Stimulated activated CD8-positive, alpha-beta memory T cell treated with anti-CD3 and anti-CD28 coated beads, Interleukin-2, amount 100 ng/mL, for 1 hour (primary cell): ENCODE data around the gene STUB1.

ENCODE experiments used
- DNase-seq, 2 donors: peaks; one replicate each; pipeline ENCODE4 v3.0.0-alpha.2; 2020; ENCODE audit warnings: low read depth in 2 of 2

STUB1 gene

DNA sequence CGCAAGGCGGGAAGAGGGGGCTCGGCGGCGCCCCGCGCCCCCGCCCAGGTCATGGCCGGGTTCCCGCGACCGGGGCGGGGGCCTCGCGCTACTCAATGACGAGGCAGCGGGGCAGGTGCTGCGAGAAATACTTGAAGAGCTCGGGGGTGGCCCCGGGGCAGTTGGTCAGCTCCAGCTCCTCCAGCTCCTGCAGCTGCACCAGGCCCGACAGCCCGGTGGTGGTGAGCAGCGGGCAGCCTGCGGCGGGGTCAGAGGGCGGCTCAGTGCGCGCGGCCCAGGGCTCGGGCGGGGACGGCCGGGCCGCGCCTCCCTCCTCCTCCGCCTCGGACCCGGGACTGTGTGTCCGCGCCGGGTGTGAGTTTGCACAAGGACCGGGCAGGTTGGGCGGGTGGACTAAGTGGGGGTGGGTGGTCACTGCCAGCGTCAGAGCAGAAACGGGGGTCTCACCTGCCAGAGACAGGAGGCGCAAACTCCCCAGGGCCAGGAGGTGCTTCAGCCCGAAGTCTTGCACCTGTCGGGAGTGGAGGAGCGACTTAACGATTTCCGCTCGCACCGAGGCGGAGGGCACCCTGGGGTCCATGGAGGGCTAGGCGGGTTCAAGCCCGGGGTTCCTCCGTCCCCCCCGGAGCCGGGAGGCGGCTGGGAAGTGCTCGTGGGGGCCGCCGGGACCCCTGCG is 14.1 kb downstream of the STUB1 start:
- no peak for DNase-seq

DNA sequence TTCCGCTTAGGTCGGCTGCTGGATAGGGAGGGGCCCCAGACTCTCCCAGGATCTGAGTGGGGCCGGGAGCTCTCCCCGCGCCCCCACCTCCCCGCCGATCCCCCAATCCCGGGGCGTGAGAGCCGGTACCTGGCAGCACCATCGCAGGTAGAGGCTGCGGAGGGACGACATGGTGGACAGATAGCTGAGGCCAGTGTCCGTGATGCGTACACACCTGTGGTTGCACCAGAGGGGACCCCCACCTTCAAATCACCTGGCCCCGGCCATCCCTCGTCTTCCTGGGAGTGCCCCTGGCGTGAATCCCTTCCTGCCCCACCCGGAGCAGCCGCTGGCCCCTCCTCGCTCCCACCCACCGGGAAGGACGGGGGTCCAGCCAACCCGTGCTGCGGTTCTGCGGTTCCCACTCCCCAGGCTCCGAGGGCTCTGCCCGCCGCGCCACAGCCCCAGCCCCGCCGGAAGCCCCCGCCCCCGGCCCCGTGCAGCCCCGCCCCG is 14.7 kb downstream of the STUB1 start:
- no peak for DNase-seq

DNA sequence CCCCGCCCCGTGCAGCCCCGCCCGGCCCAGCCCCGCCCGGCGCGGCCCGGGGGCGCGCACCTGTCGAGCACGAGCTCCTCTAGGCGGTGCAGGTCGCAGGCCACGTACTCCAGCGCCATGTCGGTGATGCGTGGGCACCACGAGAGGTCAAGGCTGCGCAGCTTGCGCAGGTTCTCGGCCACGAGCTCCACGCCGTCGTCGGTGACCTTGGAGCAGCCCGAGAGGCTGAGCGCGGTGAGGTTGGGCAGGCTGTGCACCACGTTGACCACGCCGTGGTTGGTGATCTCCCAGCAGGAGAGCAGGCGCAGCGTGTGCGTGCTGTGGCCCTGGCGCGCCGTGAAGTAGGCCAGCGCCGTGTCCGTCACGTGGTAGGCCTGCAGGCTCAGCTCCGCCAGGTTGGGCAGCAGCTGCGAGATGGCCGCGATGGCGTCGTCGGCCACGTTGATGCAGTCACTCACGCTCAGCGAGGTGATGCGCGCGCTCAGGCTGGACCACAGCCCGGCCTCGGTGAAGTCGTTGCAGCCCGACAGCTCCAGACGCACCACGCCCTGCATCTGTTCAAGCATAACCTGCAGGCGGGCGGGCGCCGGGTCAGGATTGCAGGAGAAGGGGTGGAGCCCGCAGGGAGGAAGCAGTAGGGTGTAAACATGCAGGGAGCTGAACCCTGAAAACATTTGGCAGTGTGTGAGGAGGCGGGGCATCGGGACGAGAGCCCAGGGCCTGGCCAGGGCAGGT is 15.3 kb downstream of the STUB1 start:
- DNase-seq = peak; percentile 29 to 42

DNA sequence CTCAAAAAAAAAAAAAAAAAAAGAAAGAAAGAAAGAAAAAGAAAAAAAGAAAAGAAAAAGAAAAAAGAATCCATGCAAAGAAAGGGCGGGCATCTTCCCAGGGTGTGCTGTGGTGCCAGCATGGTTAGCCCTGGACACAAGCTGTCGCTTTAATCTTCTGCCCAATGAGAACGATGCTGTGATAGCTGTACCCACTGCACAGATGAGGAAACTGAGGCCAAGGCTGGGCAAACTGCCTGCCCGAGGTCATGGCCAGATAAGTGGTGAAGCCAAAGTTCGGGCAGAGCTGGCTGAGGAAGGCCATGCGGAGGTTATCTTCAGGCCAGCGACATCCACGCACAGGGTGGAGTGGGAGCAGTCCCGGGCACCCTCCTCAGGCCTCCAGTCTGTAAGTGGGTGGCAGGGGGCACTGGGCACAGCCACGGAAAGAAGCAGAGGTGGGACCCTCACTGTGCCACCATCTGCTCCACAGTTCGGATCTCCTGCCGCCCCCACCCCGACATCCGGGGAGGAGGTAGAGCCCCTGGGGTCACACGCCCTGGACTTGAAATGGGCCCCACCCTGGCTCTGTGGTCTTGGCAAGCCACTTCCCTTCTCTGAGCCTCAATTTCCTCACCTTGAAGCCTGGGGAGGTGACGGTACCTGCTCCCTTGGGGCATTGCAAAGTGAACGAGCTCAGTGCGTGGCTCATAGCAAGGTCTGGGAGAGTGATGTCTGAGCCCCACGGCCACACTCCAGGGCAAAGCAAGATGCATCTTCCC is 18.9 kb downstream of the STUB1 start:
- DNase-seq = no peak

DNA sequence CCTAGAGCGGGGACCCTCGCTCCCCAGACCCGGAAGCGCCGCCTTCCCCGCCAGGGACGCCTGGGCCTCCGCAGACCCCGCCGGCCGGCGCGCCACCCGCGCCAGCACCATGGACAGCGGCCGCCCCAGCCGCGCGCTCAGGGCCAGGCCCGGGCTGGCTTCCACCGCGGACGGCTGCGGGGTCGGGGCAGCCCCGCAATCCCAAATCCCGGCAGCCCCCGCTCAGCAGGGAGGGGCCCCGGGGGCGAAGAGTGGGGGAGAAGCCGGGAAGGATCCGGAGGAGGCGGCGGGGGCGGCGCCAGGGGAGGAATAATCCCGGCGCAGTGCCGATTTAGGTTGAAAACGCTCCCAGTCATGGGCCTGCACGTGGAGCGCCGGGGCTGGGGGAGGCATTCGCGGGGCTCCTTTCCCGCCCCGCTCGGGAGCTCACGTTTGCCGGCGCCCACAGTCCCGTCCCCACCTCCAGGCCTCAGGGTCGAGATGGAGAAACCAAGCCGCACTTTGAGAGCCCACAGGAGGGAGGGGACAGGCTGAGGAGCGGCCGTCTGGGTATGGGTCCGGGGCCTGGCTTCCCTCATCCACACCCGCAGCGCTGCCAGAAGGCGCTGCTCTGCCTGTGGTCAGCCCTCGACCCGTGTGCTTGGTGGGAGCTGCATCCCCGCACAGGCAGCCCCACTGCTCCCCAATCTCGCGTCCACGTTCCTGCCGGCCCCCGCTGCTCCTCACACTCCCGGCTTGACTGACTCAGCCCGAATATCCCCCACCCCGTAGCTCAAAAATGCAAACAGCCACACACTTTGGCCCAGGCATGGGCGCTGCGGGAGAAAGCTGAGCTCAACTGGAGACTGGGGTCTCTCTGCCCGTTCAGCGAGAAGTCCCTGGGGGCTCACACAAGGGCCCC is 20.7 kb downstream of the STUB1 start:
- DNase-seq = no peak

DNA sequence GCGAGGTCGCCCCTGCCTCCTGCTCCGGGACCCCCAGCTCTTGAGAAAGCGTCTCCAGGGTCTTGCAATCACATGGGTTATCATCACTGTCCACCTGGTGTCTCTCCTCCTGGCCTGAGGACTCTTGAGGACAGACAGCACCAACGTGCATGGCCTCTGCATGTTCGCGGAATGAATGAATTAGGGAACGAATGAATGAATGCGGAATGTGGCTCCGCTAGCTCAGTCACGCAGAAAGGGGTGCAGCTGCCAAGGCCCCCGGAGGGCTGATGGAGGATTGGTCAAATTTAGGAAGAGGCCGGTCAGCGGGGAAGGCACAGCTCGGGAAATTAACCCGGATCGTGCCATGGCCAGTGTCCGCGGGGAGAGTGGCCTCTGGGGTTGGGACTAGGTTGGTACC is 22.1 kb downstream of the STUB1 start:
- DNase-seq = no peak

DNA sequence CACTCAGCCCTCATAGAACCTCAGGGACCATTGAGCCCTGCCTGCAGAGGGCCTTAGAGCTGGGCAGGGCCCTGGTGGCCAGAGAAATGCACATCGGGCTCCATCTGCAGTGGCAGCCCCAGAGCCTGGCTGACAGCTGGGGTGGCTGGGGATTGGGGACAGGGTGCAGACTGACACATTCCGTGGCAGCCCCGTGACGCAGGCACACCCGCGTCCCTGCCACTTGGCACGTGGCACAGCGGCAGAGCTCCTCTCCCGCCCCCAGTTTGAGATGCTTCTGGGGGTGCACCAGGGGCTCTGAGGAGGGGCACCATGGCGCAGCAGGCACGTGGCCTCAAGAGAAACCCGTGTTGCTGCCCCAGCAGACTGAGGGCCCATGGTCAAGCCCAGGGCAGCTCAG is 23.2 kb downstream of the STUB1 start:
- no peak for DNase-seq

DNA sequence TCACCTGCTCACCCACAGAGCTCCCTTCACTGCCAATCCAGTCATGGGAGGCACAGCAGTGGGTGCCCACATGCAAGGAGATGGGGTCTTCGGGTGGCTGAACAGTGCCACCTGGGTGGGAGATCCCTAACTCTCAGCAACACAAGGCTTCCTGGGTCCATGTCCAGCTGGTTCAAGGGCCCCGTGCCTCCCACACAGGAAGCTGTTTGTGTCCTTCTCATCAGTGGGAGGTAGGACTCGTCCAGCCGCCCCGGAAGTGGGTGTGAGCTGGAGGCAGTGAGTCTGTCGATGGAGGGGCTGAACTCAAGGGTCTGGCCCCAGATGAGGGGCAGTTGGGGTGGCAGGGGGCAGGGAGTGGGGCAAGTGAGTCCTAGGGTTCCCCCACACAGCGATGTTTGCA is 23.8 kb downstream of the STUB1 start:
- no peak for DNase-seq

DNA sequence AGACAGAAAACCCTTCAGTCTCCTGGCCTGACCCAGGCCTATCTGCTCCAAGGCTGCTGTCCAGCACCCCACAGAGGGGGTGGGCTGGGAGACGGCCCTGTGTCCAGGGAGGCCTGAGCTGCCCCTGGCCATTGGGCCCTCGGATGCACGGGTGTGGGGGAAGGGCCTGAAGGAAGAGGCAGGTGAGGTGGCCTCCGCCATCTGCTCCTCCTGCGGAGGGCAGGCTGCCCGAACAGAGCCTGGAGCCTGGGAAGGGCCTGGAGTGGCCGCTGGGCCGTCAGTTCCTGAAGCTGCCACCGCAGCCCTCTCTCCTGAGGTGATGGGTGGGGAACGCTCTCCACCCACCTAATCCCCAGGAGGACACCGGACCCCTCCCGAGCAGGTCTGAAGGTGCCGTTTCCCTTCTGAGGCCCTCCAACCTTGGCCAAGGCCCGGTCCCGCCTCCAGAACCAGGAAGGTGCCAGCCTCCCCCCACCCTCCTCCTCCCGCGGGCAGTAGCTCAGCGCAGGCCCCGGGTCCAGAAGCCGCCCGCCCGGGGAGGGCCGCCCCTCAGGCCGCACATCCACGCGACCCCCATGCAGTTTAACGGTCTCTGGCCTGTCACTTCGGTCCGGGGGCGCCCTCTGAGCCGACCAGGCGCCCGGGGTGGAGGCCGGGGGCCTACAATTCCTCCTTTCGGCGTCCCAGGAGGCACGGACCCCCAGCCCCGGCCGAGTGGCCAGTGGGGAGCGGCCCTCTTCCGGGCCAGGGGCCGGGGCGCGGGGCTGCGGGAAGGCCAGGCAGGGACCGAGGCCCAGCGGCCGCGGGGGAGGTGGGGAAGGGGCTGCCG is 24.6 kb downstream of the STUB1 start:
- no peak for DNase-seq

DNA sequence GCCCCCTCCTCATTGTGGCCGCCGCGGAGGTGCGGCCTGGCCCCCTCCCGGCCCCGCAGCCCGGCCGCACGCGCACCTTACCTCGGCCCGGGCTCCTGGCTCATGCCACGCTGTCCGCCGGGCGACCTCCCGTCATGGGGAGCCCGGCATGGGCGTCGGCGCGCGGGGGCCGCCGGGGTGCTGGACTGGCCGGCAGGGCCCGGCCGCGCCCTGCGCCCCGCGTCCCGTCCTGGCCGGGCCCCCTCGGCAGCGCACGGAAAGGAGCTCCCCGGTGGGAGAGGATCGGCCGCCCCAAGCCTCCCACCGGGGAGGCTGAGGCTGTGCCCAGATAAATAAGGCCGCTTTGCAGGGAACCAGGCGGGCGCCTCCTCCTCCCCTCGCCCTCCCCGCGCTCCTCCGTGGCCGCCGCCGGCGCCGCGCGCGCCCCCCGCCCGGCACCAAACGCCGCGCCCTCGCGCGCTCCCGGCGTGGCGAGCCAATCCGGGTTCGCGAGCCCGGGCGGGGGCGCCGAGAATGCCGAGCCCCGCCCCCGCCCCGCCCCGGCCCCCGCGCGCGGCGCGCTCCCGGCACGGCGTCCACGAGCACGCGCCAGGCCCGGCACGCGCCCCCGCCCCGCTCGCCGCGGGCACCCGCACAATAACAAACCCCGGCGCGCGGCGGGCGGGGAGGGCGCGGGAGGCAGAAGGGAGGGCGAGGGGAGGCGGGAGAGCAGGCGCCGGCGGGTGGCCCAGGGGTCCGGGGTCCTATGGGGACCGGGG is 25.4 kb downstream of the STUB1 start, which contains the start of gene FBXL16:
FBXL16 (minus strand) TSS at position 371 of the 758 bp plus-strand sequence. CDS start 8,396 bp downstream, outside the sequence.
- DNase-seq = no peak

DNA sequence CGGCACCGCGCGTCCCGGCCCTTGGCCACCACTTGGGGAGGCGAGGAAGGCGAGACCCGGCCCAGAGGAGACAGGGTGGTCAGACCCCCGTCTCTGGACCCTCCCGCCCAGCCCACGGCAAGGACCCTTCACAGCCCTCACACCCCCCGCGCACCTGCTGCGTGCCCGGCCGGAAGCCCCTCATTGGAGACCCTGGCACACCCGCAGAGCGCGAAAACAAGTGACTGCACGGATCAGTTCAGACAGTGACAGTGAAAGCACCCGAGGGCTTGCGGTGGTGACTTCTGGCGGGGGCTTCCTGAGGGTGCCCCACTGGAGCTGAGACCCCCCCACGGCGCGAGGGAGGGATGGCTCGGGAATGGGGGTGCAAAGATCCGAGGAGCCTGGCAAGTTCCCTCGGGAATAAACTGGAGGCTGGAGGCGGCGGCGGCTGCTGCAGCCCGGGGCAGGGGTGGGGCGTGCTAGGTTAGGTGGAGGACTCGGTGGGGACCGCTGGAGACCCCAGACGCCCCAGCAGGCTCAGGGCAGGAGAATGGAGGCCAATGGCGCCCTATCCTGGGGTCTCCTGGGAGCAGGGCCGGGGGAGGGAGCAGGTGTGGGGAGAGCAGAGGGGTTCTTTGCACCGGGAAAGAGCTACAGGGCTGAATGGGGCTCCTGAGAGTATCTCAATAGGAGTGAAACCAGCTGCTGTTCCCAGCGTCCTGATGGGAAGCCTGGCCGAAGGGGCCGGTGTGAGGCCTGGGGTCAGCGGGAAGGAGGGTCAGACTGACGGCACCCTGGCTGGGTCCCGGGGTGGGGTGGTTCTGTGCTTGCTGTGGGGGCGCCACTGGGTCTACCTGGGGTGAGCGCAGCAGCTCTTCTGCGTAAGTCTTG is 26.2 kb downstream of the STUB1 start:
- DNase-seq = no peak

DNA sequence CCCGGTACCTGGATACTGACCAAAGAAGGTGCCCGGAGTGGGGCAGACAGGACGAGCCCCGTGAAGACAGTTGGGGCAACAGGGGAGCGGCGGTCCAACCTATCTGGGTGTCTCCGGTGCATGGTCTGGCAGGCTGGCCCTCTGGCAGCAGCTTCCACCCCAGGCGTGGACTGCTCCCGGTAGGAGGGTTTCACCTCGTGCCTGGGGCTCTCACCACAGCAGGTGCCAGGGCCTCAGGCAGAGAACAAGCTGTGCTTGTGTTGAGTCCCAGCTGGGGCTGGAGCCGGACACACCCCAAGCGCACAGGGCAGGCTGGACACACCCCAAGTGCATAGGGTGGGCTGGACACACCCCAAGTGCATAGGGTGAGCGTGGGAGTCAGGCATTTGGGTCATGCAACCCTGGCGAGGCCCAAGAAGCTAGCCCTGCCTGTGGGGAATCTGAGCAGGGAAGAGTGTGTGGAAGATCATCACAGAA is 26.9 kb downstream of the STUB1 start:
- no peak for DNase-seq

DNA sequence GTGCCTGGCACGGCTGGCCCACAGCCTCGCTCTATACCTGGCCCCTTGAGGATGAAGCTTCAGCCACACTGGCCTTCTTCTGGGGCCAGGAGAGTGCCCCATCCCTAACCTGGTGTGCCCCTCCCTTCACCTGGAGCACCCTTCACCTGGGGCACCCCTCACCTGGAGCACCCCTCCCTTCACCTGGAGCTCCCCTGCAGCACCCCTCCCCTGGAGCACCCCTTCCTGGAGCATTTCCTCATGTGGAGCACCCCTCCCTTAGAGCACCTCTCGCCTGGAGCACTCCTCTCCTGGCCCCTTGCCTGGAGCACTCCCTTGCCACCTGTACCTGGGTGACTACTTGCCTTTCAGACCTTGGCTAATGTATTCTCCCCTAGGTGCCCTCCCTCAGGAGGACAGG is 27.8 kb downstream of the STUB1 start:
- DNase-seq = no peak

DNA sequence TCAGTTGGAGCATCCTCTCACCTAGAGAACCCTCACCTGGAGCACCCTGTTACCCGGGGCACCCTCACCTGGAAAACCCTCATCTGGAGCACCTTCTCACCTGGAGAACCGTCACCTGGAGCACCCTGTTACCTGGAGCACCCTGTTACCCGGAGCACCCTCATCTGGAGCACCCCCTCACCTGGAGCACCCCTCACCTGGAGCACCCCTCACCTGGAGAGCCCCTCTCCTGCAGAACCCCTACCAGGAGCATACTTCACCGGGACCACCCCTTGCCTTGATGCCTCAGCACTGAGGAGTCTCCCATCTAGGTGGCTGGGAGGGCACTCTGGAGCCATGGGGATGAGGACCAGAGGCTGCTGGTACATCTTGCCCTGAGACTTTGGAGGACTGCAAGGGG is 28.7 kb downstream of the STUB1 start:
- no peak for DNase-seq

DNA sequence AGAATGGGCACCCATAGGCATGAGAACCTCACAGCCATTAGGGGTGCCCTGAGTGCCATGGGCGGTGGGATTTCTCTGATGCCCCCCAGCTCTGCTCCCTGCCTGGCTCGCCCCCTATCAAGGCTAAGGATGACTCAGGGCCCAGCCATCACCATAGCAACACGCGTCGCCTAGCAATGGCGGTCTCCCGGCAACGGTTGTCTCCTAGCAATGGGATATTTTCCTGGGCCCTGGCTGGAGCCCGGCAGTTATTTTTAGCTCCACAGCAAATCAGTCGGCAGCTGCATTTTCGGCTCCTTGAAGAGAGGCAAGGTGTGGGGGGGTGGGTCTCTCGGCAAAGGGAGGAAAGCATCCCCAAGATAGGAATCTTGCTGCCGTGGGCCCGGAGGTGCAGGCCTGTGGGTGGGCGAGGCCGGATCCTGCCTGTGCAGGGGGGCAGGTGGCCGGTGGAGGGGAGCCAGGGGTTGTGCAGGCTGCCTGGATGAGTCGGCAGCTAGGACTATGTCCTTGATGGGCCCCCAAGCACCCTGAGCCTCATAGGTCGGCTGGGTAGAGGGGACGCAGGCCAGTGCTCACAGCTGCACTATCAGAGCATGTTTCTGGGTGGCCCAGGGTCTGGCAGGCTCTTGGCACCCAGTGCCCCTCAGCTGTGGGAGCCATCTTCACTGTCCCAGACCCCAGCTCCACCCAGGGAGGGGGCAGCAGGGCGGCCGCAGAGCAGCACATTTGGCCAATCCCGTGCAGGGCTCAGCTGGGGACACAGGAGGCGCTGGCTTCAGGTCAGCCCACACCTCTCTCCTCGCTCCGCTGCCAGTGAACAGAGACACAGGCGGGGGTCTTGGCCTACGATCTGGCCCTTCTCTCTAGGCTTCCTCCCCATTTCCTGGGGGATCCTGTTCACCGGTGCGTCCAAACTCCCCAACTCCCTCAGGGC is 29.6 kb downstream of the STUB1 start:
- no peak for DNase-seq

DNA sequence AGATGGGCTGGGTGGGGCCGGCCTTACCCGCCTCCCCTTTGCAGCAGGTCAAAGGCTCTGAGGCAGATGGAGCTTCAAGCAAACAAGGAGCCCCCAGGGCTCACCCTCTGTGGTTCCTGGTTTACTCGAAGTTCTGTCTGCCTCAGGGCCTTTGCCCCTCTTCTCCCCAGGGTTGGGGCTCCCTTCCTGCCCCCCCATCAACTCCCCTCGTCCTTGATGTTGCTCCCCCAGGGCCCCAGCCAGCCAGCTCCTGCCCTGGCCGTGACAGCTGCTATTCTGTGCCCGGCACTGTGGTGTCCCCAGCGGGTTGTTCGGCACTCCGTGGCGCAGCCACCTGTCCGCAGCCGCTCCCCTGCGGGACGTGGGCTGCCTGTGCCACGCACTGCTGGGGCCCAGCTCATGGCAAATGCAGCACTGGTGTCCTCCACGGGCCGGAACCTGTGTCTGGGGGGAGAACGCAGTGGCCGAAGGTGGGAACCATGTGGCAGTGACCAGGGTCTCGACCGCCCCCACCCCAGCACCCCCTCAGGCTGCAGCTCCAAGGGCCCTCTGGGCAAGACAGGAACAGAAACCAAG is 30.4 kb downstream of the STUB1 start:
- DNase-seq = no peak

DNA sequence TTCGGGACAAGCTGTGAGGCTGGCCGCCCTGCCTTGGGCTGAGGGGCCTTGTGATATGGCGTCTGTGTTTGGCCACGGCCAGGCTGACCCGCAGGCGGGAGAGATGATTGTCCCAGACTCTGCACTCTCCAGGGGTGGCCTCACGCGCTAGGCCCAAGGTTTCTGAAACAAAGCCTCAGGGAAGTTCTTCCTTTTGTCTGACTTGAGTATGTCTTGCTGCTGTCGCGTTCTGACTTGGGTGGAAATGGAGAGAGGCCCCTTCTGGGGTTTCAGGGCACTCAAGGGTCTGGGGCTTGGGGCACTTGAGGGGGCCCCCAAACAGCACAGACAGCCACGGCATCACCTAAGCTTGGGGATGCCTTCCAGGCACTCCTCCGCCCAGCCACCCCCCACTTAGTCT is 30.9 kb downstream of the STUB1 start:
- DNase-seq = no peak
